Body of pancreas (tissue), 4 donors: ENCODE data around the gene CYTH3.

Experiments used
- CTCF ChIP-seq, 7 experiments: fragments of 450-650 bp in 4 of 7; fragments of 200-600 bp in 3 of 7; sonication (generic) in 3 of 7; IDR thresholded peaks; one replicate each; pipeline ENCODE4 v1.5.1; 2016 to 2019; ENCODE audit warnings: antibody characterized with exemption in 7 of 7
- POLR2A ChIP-seq, 3 donors: fragments of 450-650 bp; IDR thresholded peaks; one replicate each; pipeline ENCODE4 v1.6.1; 2016; ENCODE audit warnings: antibody characterized with exemption in 3 of 3, mild to moderate bottlenecking in 2 of 3

- TF ChIP-seq CTCF (IDR thresholded peaks at IDR 0.05) (no peak), POLR2A (IDR thresholded peaks at IDR 0.05) (no peak)
These were observed 115.7 kb downstream of the CYTH3 start for GRCh38 chr7:6156734-6157133.
